Keratinocyte (primary cell): ENCODE data around the gene CSMD2. TPM values are rescaled to one million over a fixed set of nuclear protein-coding genes. Genes with fewer than 3 reads are reported as not detected.

ENCODE experiments used
- DNase-seq: peaks from one replicate; pipeline ENCODE4 v3.0.0-alpha.2; 2011; ENCODE audit warnings: low read depth, missing footprints, low spot score
- FAIRE-seq: peaks from 2 replicates; lab custom pipeline; 2011; peaks lifted over from hg19 to GRCh38; lab: Jason Lieb, UNC
- H2AFZ ChIP-seq: 2 replicates; pipeline ENCODE4 v1.6.0; 2012; ENCODE audit warnings: low read length, control low read depth, inconsistent platforms; ENCODE audit not compliant: control insufficient read depth
- H3K27ac ChIP-seq: 2 replicates; pipeline ENCODE4 v1.5.1; 2011; ENCODE audit warnings: low read length; ENCODE audit not compliant: control insufficient read depth, insufficient read depth
- H3K27me3 ChIP-seq: 3 replicates; pipeline ENCODE4 v1.6.0; 2011; ENCODE audit warnings: low read length; ENCODE audit not compliant: control insufficient read depth, insufficient read depth; ENCODE audit errors: extremely low read depth
- H3K36me3 ChIP-seq, 2 experiments: 2 replicates in 1 of 2; 3 replicates in 1 of 2; pipeline ENCODE4 v1.5.1; 2011; ENCODE audit warnings: low read length in 2 of 2, mild to moderate bottlenecking in 1 of 2; ENCODE audit not compliant: control insufficient read depth in 2 of 2, insufficient read depth in 2 of 2; ENCODE audit errors: extremely low read depth in 1 of 2
- H3K4me1 ChIP-seq: 3 replicates; pipeline ENCODE4 v1.5.1; 2011; ENCODE audit warnings: low read length; ENCODE audit not compliant: control insufficient read depth, insufficient read depth; ENCODE audit errors: extremely low read depth
- H3K4me2 ChIP-seq: 3 replicates; pipeline ENCODE4 v1.6.0; 2011; ENCODE audit warnings: low read depth, low read length; ENCODE audit not compliant: control insufficient read depth, insufficient read depth; ENCODE audit errors: extremely low read depth
- H3K4me3 ChIP-seq, 3 experiments: fragments of 200-600 bp in 1 of 3; sonication (generic) in 1 of 3; 2 replicates in 2 of 3; 3 replicates in 1 of 3; pipeline ENCODE4 v1.5.1; 2011 to 2016; ENCODE audit warnings: low read length in 3 of 3, mild to moderate bottlenecking in 3 of 3, control low read depth in 2 of 3, inconsistent platforms in 1 of 3, low read depth in 1 of 3, mixed read lengths in 1 of 3, mixed run types in 1 of 3, moderate library complexity in 1 of 3; ENCODE audit not compliant: control insufficient read depth in 2 of 3, insufficient read depth in 2 of 3; ENCODE audit errors: extremely low read depth in 1 of 3
- H3K79me2 ChIP-seq: 2 replicates; pipeline ENCODE4 v1.6.0; 2012; ENCODE audit warnings: low read length; ENCODE audit not compliant: control insufficient read depth, insufficient read depth
- H3K9ac ChIP-seq: 3 replicates; pipeline ENCODE4 v1.6.0; 2011; ENCODE audit warnings: low read length; ENCODE audit not compliant: control insufficient read depth, insufficient read depth; ENCODE audit errors: extremely low read depth
- H3K9me1 ChIP-seq: 3 replicates; pipeline ENCODE4 v1.6.0; 2011; ENCODE audit warnings: low read length; ENCODE audit not compliant: control insufficient read depth, insufficient read depth; ENCODE audit errors: extremely low read depth
- H3K9me3 ChIP-seq: 2 replicates; pipeline ENCODE4 v1.5.1; 2012; ENCODE audit warnings: low read depth, low read length; ENCODE audit not compliant: control insufficient read depth
- H4K20me1 ChIP-seq: 3 replicates; pipeline ENCODE4 v1.6.0; 2011; ENCODE audit warnings: low read length; ENCODE audit not compliant: control insufficient read depth, insufficient read depth; ENCODE audit errors: extremely low read depth
- CTCF ChIP-seq, 3 experiments: IDR thresholded peaks in 1 of 3; conservative IDR thresholded peaks in 1 of 3; optimal IDR thresholded peaks in 1 of 3; 2 replicates in 2 of 3; 3 replicates in 1 of 3; pipeline versions ENCODE3 to v1.5.1; 2011; ENCODE audit warnings: low read length in 3 of 3, mild to moderate bottlenecking in 3 of 3, moderate library complexity in 2 of 3, control low read depth in 1 of 3, inconsistent platforms in 1 of 3; ENCODE audit not compliant: insufficient read depth in 2 of 3; ENCODE audit errors: extremely low read depth in 1 of 3
- EZH2 ChIP-seq: IDR thresholded peaks from one replicate; pipeline ENCODE4 v1.6.1; 2012; ENCODE audit warnings: inconsistent platforms, mild to moderate bottlenecking, low read length, moderate library complexity
- dilution Hi-C: fragments of 300-500 bp; cut with MboI; formaldehyde crosslinking; loops from one replicate; pipeline ENCODE4 v1.7.0; 2020; ENCODE audit warnings: low sequenced_read_pairs; ENCODE audit not compliant: extremely low pct_ligation_motif_present
- polyA plus RNA-seq, 5 experiments: library from polyadenylated mRNA; depleted of rRNA in 3 of 5; stranded (reverse) in 3 of 5; stranded (forward) in 1 of 5; unstranded in 1 of 5; fragments of >200 nt; gene quantifications; 1 replicate in 1 of 5; 2 replicates in 3 of 5; 3 replicates in 1 of 5; pipeline versions ENCODE4 v1.2.1 to v1.2.3, GENCODE V29; 2011 to 2012; ENCODE audit warnings: missing spikeins in 2 of 5, low read depth in 1 of 5, low replicate concordance in 1 of 5

CSMD2 gene
- polyA plus RNA-seq, 1 donor (not counting 4 experiments of a cell fraction or from before 2014, with no cell fraction given) = 2.0 TPM

GRCh38 chr1:33623811-33624210, 541.2 kb downstream of the CSMD2 start:
- H3K27ac ChIP-seq = no peak overlapping the region
- no peak overlapping the region for H2AFZ ChIP-seq
- H3K9ac ChIP-seq = no peak overlapping the region
- no peak overlapping the region for H3K4me2 ChIP-seq
- H4K20me1 ChIP-seq = no peaks in the 10 kb centered on the region
- H3K36me3 ChIP-seq = no peaks in the 10 kb centered on the region
- dilution Hi-C loops = no loop called here
- H3K79me2 ChIP-seq = no peaks in the 10 kb centered on the region
- no peaks in the 10 kb centered on the region for H3K9me1 ChIP-seq
- H3K9me3 ChIP-seq = no peaks in the 10 kb centered on the region
- H3K27me3 ChIP-seq = no peaks in the 10 kb centered on the region
- no peak overlapping the region for H3K4me3 ChIP-seq
- no peaks in the 10 kb centered on the region for H3K4me1 ChIP-seq
- DNase-seq = no peak
- TF ChIP-seq CTCF (optimal IDR thresholded peaks at IDR 0.05 in 1 of 3, IDR thresholded peaks at IDR 0.05 in 1 of 3, conservative IDR thresholded peaks at IDR 0.05 in 1 of 3; ENCODE audit: extremely low read depth in 1 of 3, insufficient read depth in 2 of 3, low read length in 3 of 3) = no peak
- no peak for TF ChIP-seq EZH2
- FAIRE-seq = no peak

GRCh38 chr1:33622757-33623156, 542.3 kb downstream of the CSMD2 start:
- Histone ChIP-seq H3K4me1 (no peaks in the 10 kb centered on the region), H3K4me2 (no peak overlapping the region), H3K36me3 (no peaks in the 10 kb centered on the region), H3K27me3 (no peaks in the 10 kb centered on the region), H3K9me1 (no peaks in the 10 kb centered on the region), H3K4me3 (no peak overlapping the region), H3K9ac (no peak overlapping the region), H4K20me1 (no peaks in the 10 kb centered on the region), H2AFZ (no peak overlapping the region), H3K9me3 (no peaks in the 10 kb centered on the region), H3K27ac (no peak overlapping the region), H3K79me2 (no peaks in the 10 kb centered on the region)
- no peak for FAIRE-seq
- no peak for DNase-seq
- TF ChIP-seq CTCF (optimal IDR thresholded peaks at IDR 0.05 in 1 of 3, IDR thresholded peaks at IDR 0.05 in 1 of 3, conservative IDR thresholded peaks at IDR 0.05 in 1 of 3; ENCODE audit: extremely low read depth in 1 of 3, insufficient read depth in 2 of 3, low read length in 3 of 3) = no peak
- no peak for TF ChIP-seq EZH2
- dilution Hi-C loops = no loop called here
